T-helper 1 cell treated with Interleukin-12 subunit alpha and Interleukin-12 subunit beta and Interleukin-4 antibody, amounts not matched to agents 30 ng/mL and 1 ng/mL, for 36 hours (primary cell): ENCODE results near the gene FAM47B. TPM values are rescaled to one million over a fixed set of nuclear protein-coding genes. Genes with fewer than 3 reads are reported as not detected.

Experiments used
- intact Hi-C: fragments of 100-400 bp; cut with micrococcal nuclease; formaldehyde crosslinking; loops from one replicate; pipeline ENCODE4 v1.15.1; 2024
- total RNA-seq: library from RNA; stranded (reverse); gene quantifications from 2 replicates; pipeline ENCODE4 v1.2.3, GENCODE V29; 2022

The FAM47B gene
- not detected in 2 replicates for total RNA-seq

DNA sequence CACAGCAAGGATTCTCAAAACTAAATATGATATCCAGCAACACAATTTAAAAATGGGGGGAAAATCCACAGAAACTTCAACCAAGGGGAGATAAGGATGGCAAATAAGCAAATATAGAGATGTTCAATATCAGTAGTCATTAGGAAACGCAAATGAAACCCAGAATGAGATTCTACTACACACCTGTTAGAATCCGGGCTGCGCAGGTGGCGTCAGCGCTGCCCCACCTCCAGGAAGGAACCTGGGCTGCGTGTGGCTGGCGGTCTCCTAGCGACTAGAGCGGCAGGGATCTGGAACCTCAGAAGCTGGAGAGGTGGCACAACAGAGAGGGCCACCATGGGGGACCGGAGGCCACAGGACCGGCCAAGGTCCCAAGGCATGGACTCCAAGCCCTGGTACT is at the start of gene FAM47B:
TSS of gene FAM47B (plus strand) at position 301 of the 400 bp plus-strand sequence. CDS start at position 337, 36 bp downstream.
- intact Hi-C loops, result no loop called here

DNA sequence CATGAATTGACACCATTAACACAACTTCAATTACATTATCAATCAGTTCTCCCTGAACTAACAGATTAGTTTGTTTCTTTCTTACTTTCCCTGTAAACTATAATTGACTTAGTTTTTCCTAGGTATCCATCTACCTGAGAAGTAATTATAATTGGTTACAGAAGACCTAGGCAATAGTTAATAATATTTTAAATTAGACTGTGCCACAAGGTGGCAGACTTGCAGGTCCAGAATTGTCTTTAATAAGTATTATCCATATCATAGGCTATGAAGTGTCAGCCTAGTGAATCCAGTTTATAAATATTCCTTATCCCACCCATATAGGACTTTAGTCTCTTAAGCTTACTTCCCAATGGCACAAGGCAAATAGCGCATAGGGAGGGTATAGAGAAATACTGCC is 48.9 kb upstream of the FAM47B start:
- intact Hi-C loops, result no loop called here

DNA sequence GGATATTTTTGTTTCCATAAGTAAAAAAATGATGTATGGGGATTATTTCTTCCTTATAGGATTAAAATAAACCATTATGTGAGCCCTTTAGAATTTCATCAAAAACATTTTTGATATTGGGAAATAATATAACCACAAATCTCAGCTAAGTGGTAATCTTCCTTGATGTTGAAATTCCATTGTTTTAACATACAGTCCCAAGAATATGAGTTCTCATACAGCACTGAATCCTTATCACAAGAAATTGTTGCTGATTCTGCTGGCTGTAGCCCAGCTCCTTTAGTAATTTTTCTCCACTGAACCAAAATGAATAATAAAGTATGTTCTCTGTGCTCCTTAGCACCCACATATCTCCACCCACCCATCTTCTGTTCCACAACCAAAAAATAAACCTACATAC is 41.9 kb upstream of the FAM47B start:
- intact Hi-C loops, result no loop called here

DNA sequence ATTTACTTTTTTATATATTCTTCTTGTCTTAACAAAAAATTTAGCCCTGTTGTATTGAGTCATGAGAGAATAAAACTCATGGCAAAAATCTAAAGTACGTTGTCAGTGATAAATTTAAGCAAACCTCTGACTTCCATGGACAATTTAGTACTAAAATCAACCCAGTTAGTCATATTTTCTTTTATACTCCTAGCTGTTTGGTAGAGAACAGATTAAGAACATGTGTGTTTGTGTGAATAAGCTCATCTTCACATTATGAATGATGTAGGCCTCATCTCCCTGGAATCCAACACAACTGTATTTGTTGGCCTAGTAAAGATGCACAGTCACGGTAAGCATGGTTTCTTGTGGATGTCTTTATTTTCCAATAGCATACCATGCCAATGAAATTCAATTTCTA is 40.8 kb upstream of the FAM47B start:
- intact Hi-C loops, result no loop called here

DNA sequence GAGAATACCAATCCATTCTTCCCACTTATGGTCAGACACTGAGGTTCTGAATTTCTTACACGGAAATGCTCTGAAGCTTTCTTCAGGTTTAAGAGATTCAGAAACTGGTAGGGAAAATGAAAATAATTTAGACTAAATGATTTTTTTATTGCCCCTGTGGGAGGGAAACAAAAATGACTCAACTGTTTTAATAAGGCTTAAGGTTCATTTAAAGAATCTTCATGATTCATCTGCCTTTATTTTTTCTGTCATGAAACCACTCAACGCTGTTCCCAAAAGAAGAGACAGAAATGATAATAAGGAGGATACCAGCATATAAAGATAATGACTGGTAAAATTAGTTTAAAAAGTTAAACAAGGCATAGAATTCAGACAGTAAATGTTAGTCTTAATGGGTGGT is 39.3 kb upstream of the FAM47B start:
- intact Hi-C loops, result no loop called here

DNA sequence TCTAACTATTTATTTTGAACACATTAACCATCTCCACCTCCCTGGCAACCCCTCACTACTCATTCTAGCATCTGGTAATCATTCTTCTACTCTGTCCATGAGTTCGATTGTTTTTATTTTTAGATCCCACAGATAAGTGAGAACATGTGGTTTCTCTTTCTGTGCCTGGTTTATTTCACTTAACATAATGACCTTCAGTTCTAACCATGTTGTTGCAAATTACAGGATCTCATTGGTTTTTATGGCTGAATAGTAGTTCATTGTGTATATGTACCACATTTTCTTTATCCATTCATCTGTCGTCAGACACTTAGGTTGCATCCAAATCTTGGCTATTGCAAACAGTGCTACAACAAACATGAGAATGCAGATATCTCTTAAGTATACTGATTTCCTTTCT is 33.4 kb upstream of the FAM47B start:
- intact Hi-C loops, result no loop called here

DNA sequence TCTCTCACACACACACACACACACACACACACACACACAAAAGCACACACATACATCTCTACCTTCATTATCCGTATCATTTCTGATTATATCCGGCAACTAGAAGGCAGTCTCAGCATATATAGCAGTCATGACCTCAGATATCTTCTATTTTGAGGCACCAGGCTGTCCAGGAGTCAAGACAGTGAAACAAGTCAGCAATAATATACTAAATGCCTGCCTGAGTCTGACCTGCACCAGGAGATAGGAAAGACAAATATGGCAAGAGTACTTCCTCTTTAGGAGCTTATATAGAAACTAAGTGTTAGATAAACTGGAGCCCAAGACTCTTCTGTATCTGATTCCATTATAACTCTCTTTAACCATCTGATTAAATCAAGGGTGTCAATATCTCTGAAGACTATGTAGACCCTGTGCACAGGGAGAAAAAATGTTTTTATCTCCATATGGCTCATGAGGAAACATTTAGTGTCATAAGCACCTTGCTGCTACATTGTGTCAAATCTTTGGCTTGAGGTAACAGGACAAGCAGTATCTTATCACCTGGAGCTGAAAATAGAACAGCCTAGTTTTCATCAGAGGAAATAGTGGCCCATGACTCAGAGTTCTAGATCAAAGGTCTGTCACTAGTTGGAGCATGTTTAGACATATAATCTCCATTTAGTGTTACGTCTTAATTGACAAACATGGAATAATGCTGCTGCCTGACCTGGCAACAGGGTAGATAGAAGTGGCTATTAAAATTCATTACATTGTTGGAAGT is 27.0 kb upstream of the FAM47B start:
- intact Hi-C loops, result no loop called here

DNA sequence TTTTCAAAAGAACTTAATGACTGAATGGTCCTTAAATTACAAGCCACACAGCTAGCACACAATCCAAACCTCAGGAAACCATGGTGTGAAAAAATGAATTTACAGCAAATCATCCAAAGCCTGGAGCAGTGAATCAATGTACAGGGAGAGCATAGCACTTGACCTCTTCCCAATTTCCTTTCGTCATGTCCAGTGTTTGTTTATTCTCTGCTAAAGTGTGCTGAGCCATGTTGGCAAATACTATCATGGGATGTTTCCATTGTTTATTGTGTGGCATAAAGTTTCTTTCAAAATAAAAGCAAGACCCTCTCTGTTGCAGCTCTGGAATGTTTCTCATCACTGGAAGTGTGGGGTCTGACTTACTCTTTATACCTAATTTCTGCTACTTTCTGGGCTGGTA is 25.4 kb upstream of the FAM47B start:
- intact Hi-C loops, result no loop called here

DNA sequence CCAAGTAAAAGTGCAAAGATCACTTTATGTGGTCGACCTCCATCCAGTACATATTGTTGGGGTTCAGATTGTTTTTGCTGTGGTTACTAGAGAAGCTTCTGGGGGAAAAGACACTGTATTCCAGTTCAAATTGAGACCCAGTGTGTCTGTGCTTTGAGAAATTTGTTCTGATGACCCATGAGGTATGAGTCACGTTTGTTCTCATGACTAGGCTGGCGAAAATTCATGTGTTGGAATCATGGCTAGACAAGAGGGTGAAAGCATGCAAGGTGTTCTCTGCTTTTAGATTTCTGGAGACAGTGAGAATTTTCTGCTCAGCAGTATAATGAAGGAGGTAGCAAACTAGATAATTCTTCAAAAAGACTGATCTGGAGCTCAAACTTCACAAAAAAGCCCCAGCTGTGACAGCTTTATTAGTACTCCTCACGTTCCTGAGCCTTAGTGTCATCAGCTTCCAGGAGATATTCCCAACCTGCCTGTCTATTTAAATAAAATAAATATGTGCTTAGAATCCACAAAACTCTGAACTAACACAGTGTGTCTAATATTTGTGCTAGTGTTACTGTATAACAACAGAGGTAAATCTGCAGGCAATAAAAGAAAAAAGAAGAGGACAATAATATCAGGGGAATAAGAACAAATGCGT is 24.4 kb upstream of the FAM47B start:
- intact Hi-C loops, result no loop called here

DNA sequence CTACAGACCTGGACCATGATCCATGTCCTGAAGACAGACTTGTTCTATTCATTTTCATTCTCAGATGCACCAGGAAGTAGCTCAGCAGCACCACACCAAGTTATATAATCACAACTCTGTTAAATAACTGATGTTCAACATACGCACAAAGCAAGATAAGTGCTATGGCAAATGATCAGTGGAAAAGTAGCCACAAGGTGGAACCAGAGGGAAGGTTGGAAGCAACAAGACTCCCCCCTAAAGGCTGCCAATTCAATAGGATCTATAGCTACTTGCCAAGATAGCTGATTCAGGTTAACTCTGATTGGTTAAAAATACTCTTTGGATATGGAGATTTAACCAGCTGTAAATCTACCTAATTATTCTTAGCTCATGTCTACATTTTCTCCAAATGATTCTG is 23.7 kb upstream of the FAM47B start:
- intact Hi-C loops, result no loop called here

DNA sequence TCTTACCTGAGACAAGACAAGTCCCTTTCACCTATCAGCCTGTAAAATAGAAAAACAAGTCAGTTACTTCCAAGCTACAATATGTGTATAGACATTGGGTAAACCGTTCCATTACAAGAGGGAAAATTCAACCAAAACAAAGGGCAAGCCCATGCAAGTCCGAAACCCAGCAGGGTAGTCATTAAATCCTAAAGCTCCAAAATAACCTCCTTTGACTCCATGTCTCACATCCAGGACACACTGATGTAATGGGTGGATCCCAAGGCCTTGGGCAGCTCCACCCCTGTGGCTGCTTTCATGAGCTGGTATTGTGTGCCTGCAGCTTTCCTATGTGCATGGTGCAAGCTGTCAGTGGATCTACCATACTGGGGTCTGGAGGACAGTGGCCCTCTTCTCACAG is 14.7 kb upstream of the FAM47B start:
- intact Hi-C loops, result no loop called here

DNA sequence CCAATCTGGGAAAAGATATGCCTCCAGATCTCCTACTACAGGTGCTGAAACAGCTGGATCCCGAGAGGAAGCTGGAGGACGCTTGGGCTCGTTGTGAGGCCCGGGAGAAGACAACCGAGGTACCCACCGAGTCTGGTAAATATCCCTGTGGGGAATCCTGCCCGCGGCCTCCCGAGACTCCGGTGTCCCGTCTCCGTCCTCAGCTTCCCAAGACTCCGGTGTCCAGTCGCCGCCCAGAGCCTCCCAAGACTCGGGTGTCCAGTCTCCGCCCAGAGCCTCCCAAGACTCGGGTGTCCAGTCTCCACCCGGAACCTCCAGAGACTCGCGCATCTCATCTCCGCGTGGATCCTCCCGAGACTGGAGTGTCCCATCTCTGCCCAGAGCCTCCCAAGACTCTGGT is 639 bp downstream of the FAM47B start:
- intact Hi-C loops, result no loop called here

DNA sequence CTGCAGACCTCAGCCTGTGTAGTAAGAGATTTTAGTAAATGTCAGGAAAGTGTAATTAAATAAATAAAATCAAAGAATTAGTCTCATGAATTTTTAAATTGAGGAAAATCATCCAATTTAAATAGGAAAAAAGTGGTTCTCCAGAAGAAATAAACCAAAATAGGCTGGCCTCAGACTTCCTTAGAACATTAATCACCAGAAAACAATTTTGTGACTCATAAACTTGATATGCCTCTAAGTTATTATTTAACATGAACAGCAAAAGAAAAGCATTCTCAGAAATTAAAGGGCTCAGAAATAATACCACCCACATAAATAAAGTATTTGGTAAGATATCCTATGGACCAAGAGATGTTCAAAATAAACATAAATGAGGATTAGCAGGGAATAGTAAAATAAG is 14.3 kb downstream of the FAM47B start:
- intact Hi-C loops, result no loop called here

DNA sequence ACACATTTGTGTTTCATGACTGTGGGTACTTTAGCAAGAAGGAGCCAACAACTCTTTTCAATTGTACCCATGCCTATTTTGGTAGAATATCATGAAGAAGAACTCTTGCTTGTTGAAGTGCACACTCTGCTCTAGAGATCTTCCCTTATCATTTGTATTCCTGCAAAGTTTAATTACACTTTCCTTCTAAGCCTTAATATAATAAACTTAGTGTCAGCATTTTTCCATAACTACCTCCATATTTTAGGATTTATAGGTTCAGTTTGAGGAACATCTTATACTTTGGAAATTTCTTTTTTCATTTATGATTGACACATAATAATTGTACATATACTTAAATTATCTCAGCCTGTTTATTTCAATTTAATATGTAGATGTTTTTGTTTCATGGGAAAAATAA is 19.1 kb downstream of the FAM47B start:
- intact Hi-C loops, result no loop called here

DNA sequence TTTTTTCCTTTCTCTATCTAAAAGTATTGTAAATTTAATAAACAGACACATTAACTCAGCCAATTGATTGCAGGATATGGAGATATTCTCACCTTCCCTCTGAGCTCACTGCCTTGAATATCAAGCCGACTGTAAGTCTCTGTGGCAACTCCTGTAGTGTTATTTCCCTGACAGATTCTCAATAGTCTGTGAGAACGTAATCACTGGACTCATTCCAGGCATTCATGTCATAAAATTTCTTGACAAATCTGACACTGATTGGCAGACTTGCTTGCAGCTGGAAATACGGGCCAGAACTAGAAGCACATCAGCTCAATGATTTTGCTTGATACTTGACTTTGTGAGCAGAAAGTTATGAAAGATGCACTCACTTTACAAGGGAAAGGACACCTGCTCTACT is 29.6 kb downstream of the FAM47B start:
- intact Hi-C loops, result no loop called here

DNA sequence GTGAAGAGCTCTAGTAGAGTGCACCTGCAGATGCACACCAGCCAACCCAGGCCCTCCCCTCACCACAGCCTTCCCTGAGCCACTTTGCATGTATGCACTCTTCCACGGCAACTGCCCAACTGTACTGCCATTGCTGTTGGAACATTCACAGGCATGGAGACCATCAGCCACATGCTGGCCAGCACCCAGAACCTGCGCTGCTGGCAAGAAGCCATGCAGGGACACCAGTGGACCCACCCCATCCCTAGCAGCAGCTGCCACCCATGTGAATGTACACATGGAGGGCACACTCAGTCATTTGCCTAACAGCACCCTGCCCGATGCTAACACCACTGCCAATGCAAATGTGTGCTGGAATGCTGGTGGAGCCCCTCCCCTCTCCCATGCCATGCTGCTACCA is 35.6 kb downstream of the FAM47B start:
- intact Hi-C loops, result no loop called here

DNA sequence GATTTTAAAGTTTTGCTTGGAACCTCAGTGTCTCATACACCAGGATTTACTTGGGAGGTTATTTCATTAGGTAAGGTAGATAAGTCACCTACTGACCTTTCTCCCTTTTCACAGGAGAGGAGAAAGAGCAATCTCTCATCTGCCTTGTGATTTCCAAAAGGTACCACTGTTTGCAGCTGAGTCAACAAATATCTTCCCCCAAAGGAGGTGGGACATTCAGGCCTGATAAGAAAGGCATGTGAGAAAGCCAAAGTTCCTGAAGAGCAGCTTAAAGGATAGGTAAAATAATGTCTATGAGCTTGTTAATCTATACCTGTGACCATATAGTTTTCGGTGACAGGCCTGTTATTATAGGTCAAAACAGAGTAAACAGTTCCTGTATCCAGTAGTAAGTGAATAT is 45.0 kb downstream of the FAM47B start:
- intact Hi-C loops, result no loop called here
